Measurements from ENCODE around the gene GALNT16.
A peak's percentile ranks its signal among the peaks of the same experiment; 100 is the strongest.

GALNT16 gene

GRCh38 chr14:69291396-69291795, 31.4 kb downstream of the GALNT16 start:
- no peak for TF ChIP-seq CTCF (conservative IDR thresholded peaks at IDR 0.05; ENCODE audit: low read length)
- DNase-seq (ENCODE audit: low read depth), result no peak
- no peak overlapping the region for H3K4me3 ChIP-seq (ENCODE audit: low read length)

- no peak overlapping the region for H3K4me3 ChIP-seq (ENCODE audit: low read length)
- no peak for TF ChIP-seq CTCF (conservative IDR thresholded peaks at IDR 0.05; ENCODE audit: low read length)
- peak; percentile 21 for DNase-seq (ENCODE audit: low read depth)
Measured at GRCh38 chr14:69291891-69292561, 32.1 kb downstream of the GALNT16 start.

- no peak for DNase-seq (ENCODE audit: low read depth)
- H3K4me3 ChIP-seq (ENCODE audit: low read length), result no peak overlapping the region
- TF ChIP-seq CTCF (conservative IDR thresholded peaks at IDR 0.05; ENCODE audit: low read length), result no peak
Measured at GRCh38 chr14:69298131-69299071, 38.4 kb downstream of the GALNT16 start.

GRCh38 chr14:69299286-69300035, 39.5 kb downstream of the GALNT16 start:
- H3K4me3 ChIP-seq (ENCODE audit: low read length), result no peak overlapping the region
- DNase-seq (ENCODE audit: low read depth), result no peak
- peak; percentile 30; the same call in 1 of the 2 replicates for TF ChIP-seq CTCF (conservative IDR thresholded peaks at IDR 0.05; ENCODE audit: low read length)

- no peak for DNase-seq (ENCODE audit: low read depth)
- no peak for TF ChIP-seq CTCF (conservative IDR thresholded peaks at IDR 0.05; ENCODE audit: low read length)
- no peak overlapping the region for H3K4me3 ChIP-seq (ENCODE audit: low read length)
Measured at GRCh38 chr14:69300601-69301221, 40.8 kb downstream of the GALNT16 start.

GRCh38 chr14:69303086-69303485, 43.1 kb downstream of the GALNT16 start:
- no peak for TF ChIP-seq CTCF (conservative IDR thresholded peaks at IDR 0.05; ENCODE audit: low read length)
- no peak overlapping the region for H3K4me3 ChIP-seq (ENCODE audit: low read length)
- no peak for DNase-seq (ENCODE audit: low read depth)

Data from AG10803 (cell line).